Mucosa of rectum (tissue), 2 donors: ENCODE data around the gene FAM120B.

ENCODE experiments used
- H3K27ac ChIP-seq, 2 donors: one replicate each; pipeline ENCODE4 v1.7.0; 2013; ENCODE audit warnings: inconsistent platforms in 2 of 2, low read depth in 2 of 2, low read length in 2 of 2
- H3K27me3 ChIP-seq, 2 donors: one replicate each; pipeline ENCODE4 v1.7.0; 2013; ENCODE audit warnings: low read length in 2 of 2; ENCODE audit not compliant: control insufficient read depth in 2 of 2, insufficient read depth in 2 of 2
- H3K36me3 ChIP-seq, 2 donors: one replicate each; pipeline ENCODE4 v1.7.0; 2013; ENCODE audit warnings: low read length in 2 of 2; ENCODE audit not compliant: control insufficient read depth in 2 of 2, insufficient read depth in 2 of 2
- H3K4me1 ChIP-seq, 2 donors: one replicate each; pipeline ENCODE4 v1.7.0; 2013; ENCODE audit warnings: low read length in 2 of 2, mild to moderate bottlenecking in 1 of 2; ENCODE audit not compliant: control insufficient read depth in 2 of 2, insufficient read depth in 2 of 2
- H3K4me3 ChIP-seq, 2 donors: one replicate each; pipeline ENCODE4 v1.7.0; 2013; ENCODE audit warnings: low read length in 2 of 2
- H3K9ac ChIP-seq, 2 donors: one replicate each; pipeline ENCODE4 v1.7.0; 2013; ENCODE audit warnings: low read length in 2 of 2, low read depth in 1 of 2, mild to moderate bottlenecking in 1 of 2
- H3K9me3 ChIP-seq, 2 donors: one replicate each; pipeline ENCODE4 v1.7.0; 2013; ENCODE audit warnings: low read length in 2 of 2; ENCODE audit not compliant: control insufficient read depth in 2 of 2
- donor health status: healthy.
- donor health status: Normal muscosa, but diverticular disease.

Gene FAM120B

GRCh38 chr6:170306324-170307079 lies at the start of gene FAM120B:
Gene FAM120B (plus strand): TSS chr6:170306758. CDS start chr6:170317391, 10,633 bp downstream.
- Histone ChIP-seq H3K4me3 (peak within 1 kb of the TSS; percentile 98 to 99), H3K9me3 (no peaks in the 10 kb centered on the region), H3K4me1 (peaks cover 21 to 25% of the 10 kb centered on the region in 2 donors), H3K27me3 (no peaks in the 10 kb centered on the region), H3K9ac (peak within 1 kb of the TSS; percentile 92 to 97), H3K27ac (peak within 1 kb of the TSS; percentile 88 to 90), H3K36me3 (no peaks in the 10 kb centered on the region)

GRCh38 chr6:170257376-170257775 lies 49.2 kb upstream of the FAM120B start:
- Histone ChIP-seq H3K9me3 (no peaks in the 10 kb centered on the region), H3K4me1 (no peaks in the 10 kb centered on the region)

GRCh38 chr6:170258407-170258806 lies 48.2 kb upstream of the FAM120B start:
- peaks cover 0 to 2% of the 10 kb centered on the region in 2 donors for H3K27me3 ChIP-seq
- peak overlapping the region; percentile 22 to 56 for H3K27ac ChIP-seq
- no peak overlapping the region for H3K9ac ChIP-seq
- no peaks in the 10 kb centered on the region for H3K9me3 ChIP-seq
- H3K36me3 ChIP-seq: no peaks in the 10 kb centered on the region
- no peaks in the 10 kb centered on the region for H3K4me1 ChIP-seq
- no peak overlapping the region for H3K4me3 ChIP-seq

More at GRCh38 chr6:170257376-170257775, 49.2 kb upstream of the FAM120B start:
- Histone ChIP-seq H3K27me3 (peaks cover 0 to 2% of the 10 kb centered on the region in 2 donors), H3K27ac (no peak overlapping the region), H3K36me3 (no peaks in the 10 kb centered on the region), H3K9ac (no peak overlapping the region), H3K4me3 (no peak overlapping the region)

DNA sequence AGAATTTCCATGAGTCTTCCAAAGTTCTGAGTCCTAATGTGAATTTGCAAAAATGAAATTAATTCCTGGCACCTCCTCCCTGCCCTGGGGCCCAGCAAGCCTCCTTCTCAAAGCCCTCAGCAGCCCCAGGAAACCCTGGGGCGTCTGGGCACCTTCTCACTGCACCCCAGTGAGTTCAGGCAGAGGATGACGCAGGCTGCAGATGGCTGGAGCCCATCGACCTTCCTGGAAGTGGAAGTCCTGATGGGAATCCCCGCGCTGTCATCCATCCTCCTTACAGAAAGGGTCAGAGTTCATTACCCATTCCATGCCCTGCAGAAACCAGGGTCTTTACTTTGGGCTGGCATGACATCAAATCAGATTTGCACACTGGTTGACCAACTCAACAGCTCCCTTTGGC lies 47.3 kb upstream of the FAM120B start:
- Histone ChIP-seq H3K4me1 (no peaks in the 10 kb centered on the region), H3K9me3 (no peaks in the 10 kb centered on the region), H3K4me3 (no peak overlapping the region), H3K27ac (peak overlapping the region in 1 of 2 donors; percentile 4), H3K36me3 (no peaks in the 10 kb centered on the region), H3K9ac (no peak overlapping the region), H3K27me3 (peaks cover 0 to 2% of the 10 kb centered on the region in 2 donors)

- Histone ChIP-seq H3K36me3 (no peaks in the 10 kb centered on the region), H3K27ac (no peak overlapping the region), H3K9ac (no peak overlapping the region), H3K4me1 (peaks cover 2 to 4% of the 10 kb centered on the region in 2 donors), H3K4me3 (no peak overlapping the region), H3K9me3 (no peaks in the 10 kb centered on the region), H3K27me3 (peaks cover 0 to 2% of the 10 kb centered on the region in 2 donors)
These were observed 45.9 kb upstream of the FAM120B start for GRCh38 chr6:170260686-170261085.

- Histone ChIP-seq H3K36me3 (no peaks in the 10 kb centered on the region), H3K27ac (no peak overlapping the region), H3K4me3 (no peak overlapping the region), H3K9me3 (no peaks in the 10 kb centered on the region), H3K4me1 (peaks cover 9 to 11% of the 10 kb centered on the region in 2 donors), H3K27me3 (peaks cover 2 to 3% of the 10 kb centered on the region in 2 donors), H3K9ac (no peak overlapping the region)
These were observed 44.7 kb upstream of the FAM120B start for GRCh38 chr6:170261643-170262488.

- Histone ChIP-seq H3K9me3 (no peaks in the 10 kb centered on the region), H3K36me3 (no peaks in the 10 kb centered on the region), H3K9ac (no peak overlapping the region), H3K27me3 (peaks cover 2 to 3% of the 10 kb centered on the region in 2 donors), H3K27ac (no peak overlapping the region), H3K4me3 (no peak overlapping the region), H3K4me1 (peaks cover 9 to 11% of the 10 kb centered on the region in 2 donors)
These were observed 44.0 kb upstream of the FAM120B start for GRCh38 chr6:170262489-170263088.

- Histone ChIP-seq H3K4me3 (no peak overlapping the region), H3K27me3 (peaks cover 2 to 3% of the 10 kb centered on the region in 2 donors), H3K9me3 (no peaks in the 10 kb centered on the region)
These were observed 43.1 kb upstream of the FAM120B start for GRCh38 chr6:170263410-170263809.

GRCh38 chr6:170264086-170264485 lies 42.5 kb upstream of the FAM120B start:
- Histone ChIP-seq H3K27me3 (peaks cover 2 to 3% of the 10 kb centered on the region in 2 donors), H3K9ac (no peak overlapping the region), H3K9me3 (no peaks in the 10 kb centered on the region), H3K27ac (no peak overlapping the region), H3K36me3 (no peaks in the 10 kb centered on the region), H3K4me3 (no peak overlapping the region), H3K4me1 (peaks cover 9 to 22% of the 10 kb centered on the region in 2 donors)

More at GRCh38 chr6:170263410-170263809, 43.1 kb upstream of the FAM120B start:
- Histone ChIP-seq H3K27ac (no peak overlapping the region), H3K4me1 (peaks cover 9 to 16% of the 10 kb centered on the region in 2 donors), H3K36me3 (no peaks in the 10 kb centered on the region), H3K9ac (no peak overlapping the region)
